Fibroblast of lung (primary cell): ENCODE data around the gene AGL.

Experiments
- EZH2 ChIP-seq: IDR thresholded peaks from 2 replicates; pipeline ENCODE4 v1.5.1; 2012; ENCODE audit warnings: low read length, control low read depth, mild to moderate bottlenecking; ENCODE audit errors: missing control alignments
- TF ChIP-seq, protein P1 (sequence below), 2 donors: IDR thresholded peaks in 1 of 2; conservative IDR thresholded peaks in 1 of 2; 1 replicate in 1 of 2; 2 replicates in 1 of 2; pipeline ENCODE4 v1.5.1; 2011 to 2012; ENCODE audit warnings: low read length in 2 of 2, control low read depth in 1 of 2, inconsistent platforms in 1 of 2, low read depth in 1 of 2, mild to moderate bottlenecking in 1 of 2

DNA sequence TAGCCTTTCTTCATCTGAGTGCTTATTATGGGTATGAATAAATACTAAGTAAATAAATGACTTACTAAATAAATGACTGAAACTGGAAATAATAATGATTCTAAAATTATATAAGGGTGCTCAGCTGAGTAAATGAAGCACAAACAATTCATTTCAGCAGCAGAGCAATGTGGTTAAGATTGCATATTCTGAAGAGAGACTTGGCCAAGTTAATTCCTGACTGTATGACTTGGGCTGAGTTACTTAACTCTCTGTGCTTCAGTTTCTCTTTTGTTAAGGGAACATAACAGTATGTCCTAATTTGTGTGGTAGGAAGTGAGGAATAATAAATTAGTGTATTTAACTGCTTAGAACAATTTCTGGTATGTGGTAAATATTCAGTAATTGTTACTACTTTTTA lies 19.1 kb downstream of the AGL start:
- TF ChIP-seq, protein P1, sequence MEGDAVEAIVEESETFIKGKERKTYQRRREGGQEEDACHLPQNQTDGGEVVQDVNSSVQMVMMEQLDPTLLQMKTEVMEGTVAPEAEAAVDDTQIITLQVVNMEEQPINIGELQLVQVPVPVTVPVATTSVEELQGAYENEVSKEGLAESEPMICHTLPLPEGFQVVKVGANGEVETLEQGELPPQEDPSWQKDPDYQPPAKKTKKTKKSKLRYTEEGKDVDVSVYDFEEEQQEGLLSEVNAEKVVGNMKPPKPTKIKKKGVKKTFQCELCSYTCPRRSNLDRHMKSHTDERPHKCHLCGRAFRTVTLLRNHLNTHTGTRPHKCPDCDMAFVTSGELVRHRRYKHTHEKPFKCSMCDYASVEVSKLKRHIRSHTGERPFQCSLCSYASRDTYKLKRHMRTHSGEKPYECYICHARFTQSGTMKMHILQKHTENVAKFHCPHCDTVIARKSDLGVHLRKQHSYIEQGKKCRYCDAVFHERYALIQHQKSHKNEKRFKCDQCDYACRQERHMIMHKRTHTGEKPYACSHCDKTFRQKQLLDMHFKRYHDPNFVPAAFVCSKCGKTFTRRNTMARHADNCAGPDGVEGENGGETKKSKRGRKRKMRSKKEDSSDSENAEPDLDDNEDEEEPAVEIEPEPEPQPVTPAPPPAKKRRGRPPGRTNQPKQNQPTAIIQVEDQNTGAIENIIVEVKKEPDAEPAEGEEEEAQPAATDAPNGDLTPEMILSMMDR (conservative IDR thresholded peaks at IDR 0.05 in 1 of 2, IDR thresholded peaks at IDR 0.05 in 1 of 2; ENCODE audit: low read depth in 1 of 2, low read length in 2 of 2), result no peak
- TF ChIP-seq EZH2, result no peak
